Activated CD8-positive, alpha-beta memory T cell treated with anti-CD3 and anti-CD28 coated beads, Interleukin-2, amount 50 U/mL, for 24 hours (primary cell): Measurements from ENCODE around the gene CD8A.
"Not testable (repeated sequence)": the region's sequence is repeated elsewhere in the genome, so short reads cannot be mapped to it uniquely, and the experiment has no call there.

Experiments used
- DNase-seq: peaks from one replicate; pipeline ENCODE4 v3.0.0-alpha.2; 2020; ENCODE audit errors: extremely low read depth

Gene CD8A

DNA sequence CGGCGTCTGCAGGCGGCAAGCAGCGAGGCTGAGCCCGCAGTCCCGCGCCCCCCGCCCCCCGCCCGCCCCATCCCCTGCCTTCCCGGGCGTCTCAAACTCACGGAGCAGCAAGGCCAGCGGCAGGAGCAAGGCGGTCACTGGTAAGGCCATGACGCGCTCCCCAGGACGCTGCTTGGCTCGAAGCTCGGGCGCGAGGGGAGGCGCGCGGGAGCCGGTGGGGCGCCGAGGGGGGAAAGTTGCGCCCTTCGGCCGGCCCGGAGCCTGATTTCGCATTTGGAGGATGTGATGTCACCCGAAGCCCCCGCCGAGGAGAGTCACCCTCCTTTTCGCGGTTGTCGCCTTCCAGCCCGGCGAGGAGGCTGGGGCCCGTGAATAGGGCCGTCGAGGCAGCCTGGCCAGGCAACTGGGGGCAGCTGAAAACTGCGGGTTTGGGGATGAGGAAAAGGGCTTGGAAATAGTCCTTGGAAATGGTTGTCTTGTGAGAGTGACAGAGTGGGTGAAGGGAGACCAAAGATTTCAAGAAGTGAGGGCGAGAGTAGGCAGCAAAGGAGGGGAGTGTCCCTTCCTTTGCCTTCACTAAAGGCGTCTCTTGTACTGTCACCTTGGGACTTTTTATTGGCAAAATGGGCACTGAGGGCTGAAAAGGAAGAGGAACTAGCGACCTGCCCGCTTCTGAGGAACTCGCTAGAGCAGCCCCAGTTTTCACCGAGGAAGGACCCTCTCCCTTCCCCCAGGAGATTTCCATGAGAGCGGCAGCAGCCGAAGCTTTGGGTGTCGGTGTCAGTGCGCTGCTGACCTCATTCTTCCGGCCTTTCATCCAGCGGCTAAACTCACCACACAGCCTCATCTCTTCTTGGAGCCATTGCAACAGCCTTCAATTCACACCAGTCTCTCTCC lies at the start of gene CD8A:
Gene CD8A, minus strand, starts transcription at position 238 of the 897 bp plus-strand sequence. Its CDS starts 88 bp downstream, at position 150.
- DNase-seq: no peak

GRCh38 chr2:86839871-86840548 lies 49.3 kb upstream of the CD8A start:
- DNase-seq: not testable (repeated sequence)

- not testable (repeated sequence) for DNase-seq
Measured at GRCh38 chr2:86839455-86839854, 48.7 kb upstream of the CD8A start.

- not testable (repeated sequence) for DNase-seq
Measured at GRCh38 chr2:86837714-86838113, 47.0 kb upstream of the CD8A start.

GRCh38 chr2:86836915-86837695 lies 46.4 kb upstream of the CD8A start:
- peak; percentile 44 for DNase-seq

DNA sequence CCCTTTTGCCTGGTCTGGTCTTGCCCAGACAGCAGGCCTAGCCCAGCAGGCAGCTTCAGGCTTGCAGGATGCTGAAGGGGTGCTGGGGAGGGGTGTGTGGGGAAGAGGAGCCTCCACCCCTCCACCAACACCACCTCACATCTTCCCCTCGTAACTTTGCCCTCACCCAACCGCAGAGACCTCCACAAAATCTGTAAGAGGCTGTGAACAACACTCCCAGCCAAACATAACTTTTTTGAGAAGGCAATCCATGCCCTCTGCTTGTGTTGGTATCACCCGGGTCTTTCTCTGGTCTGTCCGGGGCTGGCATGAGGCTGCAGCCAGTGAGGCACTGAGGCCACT lies 44.8 kb upstream of the CD8A start:
- not testable (repeated sequence) for DNase-seq

- no peak for DNase-seq
Measured at GRCh38 chr2:86833315-86833714, 42.6 kb upstream of the CD8A start.

GRCh38 chr2:86832334-86833096 lies 41.8 kb upstream of the CD8A start:
- DNase-seq: no peak

DNA sequence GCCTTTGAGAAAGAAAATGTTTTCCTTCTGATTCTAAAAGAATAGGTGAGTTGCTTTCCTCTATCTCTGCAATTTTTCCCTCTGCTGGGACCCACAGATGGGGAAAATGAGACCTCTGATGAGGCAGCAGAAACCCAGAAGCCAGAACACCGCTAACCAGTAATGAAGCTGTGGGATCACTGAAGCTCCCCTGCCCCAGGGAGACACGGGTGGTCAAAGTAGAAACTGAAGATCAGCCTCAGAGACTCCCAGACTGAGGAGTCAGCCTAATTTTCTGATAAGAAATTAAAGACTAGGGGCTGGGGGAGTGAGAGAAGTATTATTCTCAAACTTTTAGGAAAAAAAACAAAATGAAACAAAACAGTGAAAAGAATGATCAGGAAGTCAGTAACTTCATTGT lies 40.8 kb upstream of the CD8A start:
- no peak for DNase-seq

DNA sequence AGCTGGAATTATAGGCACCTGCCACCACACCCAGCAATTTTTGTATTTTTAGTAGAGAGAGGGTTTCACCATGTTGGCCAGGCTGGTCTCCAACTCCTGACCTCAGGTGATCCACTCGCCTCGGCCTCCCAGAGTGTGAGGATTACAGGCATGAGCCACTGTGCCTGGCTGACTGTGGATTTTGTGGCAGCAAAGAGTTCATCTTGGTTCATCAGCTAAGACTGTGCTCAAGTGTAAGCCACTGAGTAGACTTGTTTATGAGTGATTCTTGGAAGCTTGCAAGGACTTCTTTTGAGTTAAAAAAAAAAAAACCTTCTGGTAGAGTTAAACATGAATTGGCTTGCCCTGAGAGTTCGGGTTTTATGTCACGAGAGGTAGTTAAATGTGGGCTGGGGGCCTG lies 36.2 kb upstream of the CD8A start:
- no peak for DNase-seq

GRCh38 chr2:86825693-86826381 lies 35.1 kb upstream of the CD8A start:
- no peak for DNase-seq

DNA sequence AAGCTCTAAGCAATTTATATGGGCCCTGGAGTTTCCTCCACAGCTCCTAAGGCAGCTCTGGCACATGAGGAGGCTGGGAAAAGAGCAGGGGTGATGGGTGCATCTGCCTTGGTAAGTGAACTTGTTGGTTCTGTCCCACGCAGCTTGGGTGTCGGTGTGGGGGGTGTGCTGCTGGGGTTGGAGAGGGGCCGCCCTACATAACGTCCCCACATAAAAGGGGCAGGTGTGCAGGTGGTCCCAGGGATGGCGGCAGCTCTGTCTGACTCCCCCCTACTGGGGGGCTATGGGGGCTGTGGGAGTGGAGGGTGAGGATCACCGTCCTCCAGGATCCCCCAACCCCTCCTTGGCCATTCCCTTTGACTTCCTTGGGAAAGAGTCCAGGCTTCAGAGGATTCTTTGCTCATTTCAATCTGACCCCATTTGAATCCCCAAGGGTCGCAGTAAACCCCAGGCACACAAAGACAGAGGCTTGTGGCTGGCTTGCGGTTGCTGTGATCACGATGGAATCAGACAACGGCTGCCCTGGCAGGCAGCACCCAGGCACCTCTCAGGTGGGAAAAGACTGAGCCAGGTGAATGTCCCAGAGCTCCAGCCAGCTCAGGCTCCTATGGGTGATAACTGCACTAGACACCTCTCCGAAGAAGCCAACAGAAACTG lies 34.5 kb upstream of the CD8A start:
- no peak for DNase-seq

- DNase-seq: no peak
Measured at GRCh38 chr2:86822668-86823345, 32.1 kb upstream of the CD8A start.

DNA sequence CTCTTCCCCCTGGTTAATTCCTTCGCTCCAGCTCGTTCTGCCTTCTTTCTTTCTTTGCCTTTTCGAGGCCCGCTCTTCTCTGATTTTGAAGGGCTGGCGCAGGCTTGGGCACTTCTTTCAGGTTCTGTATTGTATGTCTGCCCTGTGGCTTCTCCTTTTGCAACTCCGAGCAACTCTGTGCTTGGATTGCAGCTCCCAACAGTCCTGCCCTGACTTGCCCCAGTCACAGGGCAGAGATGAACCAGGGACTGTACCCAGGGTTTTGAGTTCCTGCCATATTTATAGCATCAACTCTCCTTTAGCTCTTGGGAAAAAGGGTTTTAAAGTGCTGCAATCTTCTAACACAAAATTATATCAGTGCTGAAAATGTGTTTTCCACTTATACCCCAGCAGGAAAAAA lies 31.1 kb upstream of the CD8A start:
- DNase-seq: no peak

- no peak for DNase-seq
Measured at GRCh38 chr2:86821306-86821705, 30.6 kb upstream of the CD8A start.

DNA sequence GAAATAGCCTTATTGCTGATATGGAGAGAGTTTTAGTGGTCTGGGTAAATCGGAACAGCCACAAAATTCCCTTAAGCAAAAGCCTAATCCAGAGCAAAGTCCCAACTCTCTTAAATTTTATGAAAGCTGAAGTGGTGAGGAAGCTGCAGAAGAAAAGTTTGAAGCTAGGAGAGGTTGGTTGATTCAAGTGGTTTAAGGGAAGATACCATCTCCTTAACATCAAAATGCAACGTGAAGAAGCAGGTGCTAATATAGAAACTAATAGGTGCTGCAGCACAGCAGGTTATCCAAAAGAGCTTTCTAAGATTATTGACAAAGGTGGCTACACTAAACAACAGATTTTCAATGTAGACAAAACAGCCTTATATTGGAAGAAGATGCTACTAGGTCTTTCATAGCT lies 28.2 kb upstream of the CD8A start:
- no peak for DNase-seq

GRCh38 chr2:86818114-86818801 lies 27.5 kb upstream of the CD8A start:
- DNase-seq: no peak

GRCh38 chr2:86815611-86816010 lies 24.9 kb upstream of the CD8A start:
- no peak for DNase-seq

DNA sequence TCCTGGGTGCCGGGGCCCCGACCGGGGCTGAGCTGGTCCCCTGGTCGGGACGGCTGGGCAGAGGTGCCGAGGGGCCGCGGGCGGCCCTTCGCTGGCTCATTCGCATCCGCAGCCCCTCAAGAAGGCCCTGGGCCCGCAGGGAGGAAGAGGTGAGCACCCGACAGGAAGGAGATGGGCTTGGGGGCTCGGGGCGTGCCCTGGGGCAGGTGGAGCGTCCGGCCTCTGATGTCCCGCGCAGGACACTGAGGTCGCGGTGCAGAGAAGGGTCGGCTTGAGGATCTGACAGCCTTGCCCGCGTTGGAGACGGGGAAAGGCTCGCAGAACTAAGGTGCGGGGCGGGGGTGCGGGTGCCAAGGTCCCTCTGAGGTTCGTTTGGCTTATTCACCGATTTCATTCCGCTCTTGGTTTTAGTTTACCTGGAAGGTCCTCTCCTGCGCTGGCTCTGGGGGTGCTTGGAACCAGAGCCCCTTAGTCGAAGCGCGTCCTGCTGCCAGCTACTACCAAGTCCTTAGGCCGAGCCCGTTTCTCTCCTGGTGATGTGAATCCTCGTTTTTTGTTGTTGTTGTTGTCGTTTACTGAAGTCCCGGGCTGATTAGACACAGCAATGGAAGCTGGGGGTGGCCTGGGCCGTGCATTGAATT lies 18.9 kb upstream of the CD8A start:
- DNase-seq: no peak
